HEK293 (cell line): ENCODE data around the gene KRT80.
A peak's percentile ranks its signal among the peaks of the same experiment; 100 is the strongest.

Experiments
- CTCF ChIA-PET: fragments of 350-600 bp; formaldehyde crosslinking; extraction: SDS; loops from one replicate; lab custom pipeline; 2021; ENCODE audit warnings: antibody characterized with exemption; lab: Yijun Ruan, JAX
- POLR2A ChIA-PET: fragments of 300-600 bp; formaldehyde crosslinking; extraction: SDS; loops from one replicate; lab custom pipeline; 2020; ENCODE audit warnings: antibody characterized with exemption, inconsistent platforms; lab: Yijun Ruan, JAX
- H3K27ac ChIP-seq: fragments of 200-500 bp; sonication (Bioruptor generic); 2 replicates; pipeline ENCODE4 v1.5.1; 2014; ENCODE audit warnings: low read depth, low read length, control low read depth, inconsistent platforms; ENCODE audit errors: extremely low read depth
- H3K36me3 ChIP-seq, 2 experiments: fragments of 200-500 bp in 1 of 2; sonication (Bioruptor generic) in 1 of 2; 1 replicate in 1 of 2; 2 replicates in 1 of 2; pipeline ENCODE4 v1.5.1; 2014 to 2017; ENCODE audit warnings: inconsistent platforms in 2 of 2, low read length in 2 of 2; ENCODE audit not compliant: control insufficient read depth in 2 of 2, insufficient read depth in 1 of 2
- H3K4me1 ChIP-seq: fragments of 200-500 bp; sonication (Bioruptor generic); 2 replicates; pipeline ENCODE4 v1.5.1; 2014; ENCODE audit warnings: mild to moderate bottlenecking, low read length, inconsistent platforms; ENCODE audit not compliant: control insufficient read depth, insufficient read depth
- H3K4me3 ChIP-seq: 2 replicates; pipeline ENCODE4 v1.5.1; 2011; ENCODE audit warnings: low read depth, mild to moderate bottlenecking, control low read depth, low read length, moderate library complexity
- H3K9me3 ChIP-seq: fragments of 200-500 bp; sonication (Bioruptor generic); 2 replicates; pipeline ENCODE4 v1.5.1; 2014; ENCODE audit warnings: low read depth, low read length, inconsistent platforms; ENCODE audit not compliant: control insufficient read depth, insufficient read depth
- EGR2 ChIP-seq: fragments of 450-650 bp; formaldehyde crosslinking; IDR thresholded peaks from 2 replicates; pipeline ENCODE4 v1.5.1; 2016; ENCODE audit warnings: low read depth, missing biosample characterization, missing genetic modification characterization
- GLIS1 ChIP-seq: fragments of 450-650 bp; formaldehyde crosslinking; IDR thresholded peaks from 2 replicates; pipeline ENCODE4 v1.5.1; 2016; ENCODE audit warnings: missing biosample characterization, missing genetic modification characterization
- HIC1 ChIP-seq: fragments of 450-650 bp; formaldehyde crosslinking; IDR thresholded peaks from 2 replicates; pipeline ENCODE4 v1.5.1; 2016; ENCODE audit warnings: missing biosample characterization, missing genetic modification characterization
- HOXC10 ChIP-seq: sonication (generic); formaldehyde crosslinking; IDR thresholded peaks from 2 replicates; pipeline ENCODE4 v1.8.1; 2023; ENCODE audit warnings: mild to moderate bottlenecking, missing genetic modification reagents
- INSM2 ChIP-seq: fragments of 450-650 bp; formaldehyde crosslinking; IDR thresholded peaks from 2 replicates; pipeline ENCODE4 v1.5.1; 2016; ENCODE audit warnings: missing biosample characterization, missing genetic modification characterization
- MEIS1 ChIP-seq: sonication (generic); formaldehyde crosslinking; IDR thresholded peaks from 2 replicates; pipeline ENCODE4 v1.8.1; 2022; ENCODE audit warnings: missing genetic modification reagents, mild to moderate bottlenecking, borderline replicate concordance
- ZBTB10 ChIP-seq: fragments of 450-650 bp; formaldehyde crosslinking; IDR thresholded peaks from 2 replicates; pipeline ENCODE4 v1.5.1; 2016; ENCODE audit warnings: missing biosample characterization, missing genetic modification characterization
- ZFHX2 ChIP-seq: fragments of 450-650 bp; formaldehyde crosslinking; conservative IDR thresholded peaks from 2 replicates; pipeline ENCODE4 v1.5.1; 2016; ENCODE audit warnings: missing biosample characterization, missing genetic modification characterization
- ZNF114 ChIP-seq: fragments of 450-650 bp; formaldehyde crosslinking; IDR thresholded peaks from 2 replicates; pipeline ENCODE4 v1.5.0; 2017; ENCODE audit warnings: missing biosample characterization, missing genetic modification characterization
- ZNF140 ChIP-seq: fragments of 450-650 bp; formaldehyde crosslinking; IDR thresholded peaks from 2 replicates; pipeline ENCODE4 v1.5.1; 2016; ENCODE audit warnings: missing biosample characterization, missing genetic modification characterization
- ZNF146 ChIP-seq: fragments of 450-650 bp; formaldehyde crosslinking; IDR thresholded peaks from 2 replicates; pipeline ENCODE4 v1.5.1; 2016; ENCODE audit warnings: missing biosample characterization, missing genetic modification characterization
- ZNF157 ChIP-seq: fragments of 450-650 bp; formaldehyde crosslinking; IDR thresholded peaks from 2 replicates; pipeline ENCODE4 v1.5.1; 2016; ENCODE audit warnings: missing biosample characterization, missing genetic modification characterization
- ZNF350 ChIP-seq: fragments of 450-650 bp; formaldehyde crosslinking; IDR thresholded peaks from 2 replicates; pipeline ENCODE4 v1.5.0; 2017; ENCODE audit warnings: missing biosample characterization, mild to moderate bottlenecking, missing genetic modification characterization
- ZNF544 ChIP-seq: fragments of 450-650 bp; formaldehyde crosslinking; IDR thresholded peaks from 2 replicates; pipeline ENCODE4 v1.5.0; 2017; ENCODE audit warnings: missing biosample characterization, missing genetic modification characterization
- ZNF548 ChIP-seq: fragments of 450-650 bp; formaldehyde crosslinking; IDR thresholded peaks from 2 replicates; pipeline ENCODE4 v1.5.1; 2016; ENCODE audit warnings: missing biosample characterization, missing genetic modification characterization
- ZNF600 ChIP-seq: fragments of 450-650 bp; formaldehyde crosslinking; IDR thresholded peaks from 2 replicates; pipeline ENCODE4 v1.5.1; 2016; ENCODE audit warnings: missing biosample characterization, missing genetic modification characterization

The KRT80 gene

GRCh38 chr12:52203079-52203921 lies 11.5 kb upstream of the KRT80 start (continued):
- TF ChIP-seq ZBTB10 (tag by site-specific recombination) (peak; percentile 71; the same call in 1 of the 2 replicates), INSM2 (peak; percentile 69; the same call in 1 of the 2 replicates), ZNF140 (tag by site-specific recombination) (no peak), ZNF114 (no peak), ZNF146 (tag by site-specific recombination) (no peak), HIC1 (tag by site-specific recombination) (peak; percentile 60; the same call in 1 of the 2 replicates), HOXC10 (CRISPR knock-in tag) (no peak)

- no peak overlapping the region for H3K27ac ChIP-seq
- POLR2A ChIA-PET = interaction anchor here (0.6 to 1.5 kb wide), 3 partner anchors 11 to 297 kb away, joined by 3 to 8 read pairs (median 4); partner anchors contain the start of gene KRT80
- H3K9me3 ChIP-seq = no peaks in the 10 kb centered on the region
- TF ChIP-seq ZNF544 (tag by site-specific recombination) = no peak
- TF ChIP-seq ZNF600 (tag by site-specific recombination) = 0 out of 2 replicates have a peak, but pooled peaks have one; percentile 0
- peak; percentile 9; the same call in 1 of the 2 replicates for TF ChIP-seq ZNF548 (tag by site-specific recombination)
- no peak overlapping the region for H3K4me3 ChIP-seq
- no peaks in the 10 kb centered on the region for H3K36me3 ChIP-seq
- CTCF ChIA-PET = interaction anchor here (0.7 to 1.7 kb wide), 6 partner anchors 8 to 76 kb away, joined by 3 to 8 read pairs (median 4); partner anchors contain the start of gene KRT80
- peaks cover 8% of the 10 kb centered on the region; the same call in 1 of the 2 replicates for H3K4me1 ChIP-seq
Measured at GRCh38 chr12:52202361-52203078, 10.7 kb upstream of the KRT80 start.

- TF ChIP-seq GLIS1 (tag by site-specific recombination) (0 out of 2 replicates have a peak, but pooled peaks have one; percentile 44), ZNF157 (tag by site-specific recombination) (no peak), ZNF350 (no peak), EGR2 (peak; percentile 73), MEIS1 (CRISPR knock-in tag) (no peak), ZFHX2 (peak; percentile 84)
- Histone ChIP-seq H3K27ac (no peak overlapping the region), H3K4me3 (no peak overlapping the region), H3K36me3 (no peaks in the 10 kb centered on the region), H3K9me3 (no peaks in the 10 kb centered on the region), H3K4me1 (peaks cover 8% of the 10 kb centered on the region; the same call in 1 of the 2 replicates)
- CTCF ChIA-PET = interaction anchor here (0.6 to 1.7 kb wide), 5 partner anchors 10 to 698 kb away, joined by 3 to 8 read pairs (median 3); partner anchors contain the start of gene KRT80
- POLR2A ChIA-PET = interaction anchor here (1.5 kb wide), 1 partner anchor 10 kb away, joined by 4 read pairs; the partner anchor contains the start of gene KRT80
Measured at GRCh38 chr12:52201451-52201839, 9.6 kb upstream of the KRT80 start.
